CD4-positive, alpha-beta T cell treated with Interleukin-12 subunit alpha and Interleukin-12 subunit beta, for 1 hour (primary cell): Measurements from ENCODE around the gene ARHGAP21.

ENCODE experiments used
- DNase-seq: peaks from one replicate; pipeline ENCODE4 v3.0.0-alpha.2; 2020

Gene ARHGAP21

GRCh38 chr10:24569828-24570657 is 153.6 kb downstream of the ARHGAP21 start:
- no peak for DNase-seq

GRCh38 chr10:24569330-24569796 is 154.3 kb downstream of the ARHGAP21 start:
- DNase-seq: no peak

- DNase-seq: no peak
Observed at GRCh38 chr10:24568042-24568441, 155.6 kb downstream of the ARHGAP21 start.

DNA sequence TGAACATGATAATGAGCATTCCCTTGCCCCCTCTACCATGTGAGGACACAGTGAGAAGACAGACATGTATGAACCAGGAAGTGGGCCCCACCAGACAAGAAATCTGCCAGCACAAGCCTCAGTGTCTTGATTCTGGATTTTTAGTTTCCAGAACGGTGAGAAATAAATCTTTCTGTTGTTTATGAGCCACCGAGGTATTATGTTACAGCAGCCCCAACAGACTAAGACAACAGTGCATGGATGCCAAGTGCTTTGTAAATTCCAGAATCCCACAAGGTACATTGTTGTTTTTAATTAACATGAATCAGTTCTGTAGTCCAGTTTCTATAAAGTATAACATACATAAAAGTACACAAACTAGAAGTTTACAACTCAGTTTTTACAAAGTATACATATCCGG is 162.2 kb downstream of the ARHGAP21 start:
- DNase-seq: no peak

DNA sequence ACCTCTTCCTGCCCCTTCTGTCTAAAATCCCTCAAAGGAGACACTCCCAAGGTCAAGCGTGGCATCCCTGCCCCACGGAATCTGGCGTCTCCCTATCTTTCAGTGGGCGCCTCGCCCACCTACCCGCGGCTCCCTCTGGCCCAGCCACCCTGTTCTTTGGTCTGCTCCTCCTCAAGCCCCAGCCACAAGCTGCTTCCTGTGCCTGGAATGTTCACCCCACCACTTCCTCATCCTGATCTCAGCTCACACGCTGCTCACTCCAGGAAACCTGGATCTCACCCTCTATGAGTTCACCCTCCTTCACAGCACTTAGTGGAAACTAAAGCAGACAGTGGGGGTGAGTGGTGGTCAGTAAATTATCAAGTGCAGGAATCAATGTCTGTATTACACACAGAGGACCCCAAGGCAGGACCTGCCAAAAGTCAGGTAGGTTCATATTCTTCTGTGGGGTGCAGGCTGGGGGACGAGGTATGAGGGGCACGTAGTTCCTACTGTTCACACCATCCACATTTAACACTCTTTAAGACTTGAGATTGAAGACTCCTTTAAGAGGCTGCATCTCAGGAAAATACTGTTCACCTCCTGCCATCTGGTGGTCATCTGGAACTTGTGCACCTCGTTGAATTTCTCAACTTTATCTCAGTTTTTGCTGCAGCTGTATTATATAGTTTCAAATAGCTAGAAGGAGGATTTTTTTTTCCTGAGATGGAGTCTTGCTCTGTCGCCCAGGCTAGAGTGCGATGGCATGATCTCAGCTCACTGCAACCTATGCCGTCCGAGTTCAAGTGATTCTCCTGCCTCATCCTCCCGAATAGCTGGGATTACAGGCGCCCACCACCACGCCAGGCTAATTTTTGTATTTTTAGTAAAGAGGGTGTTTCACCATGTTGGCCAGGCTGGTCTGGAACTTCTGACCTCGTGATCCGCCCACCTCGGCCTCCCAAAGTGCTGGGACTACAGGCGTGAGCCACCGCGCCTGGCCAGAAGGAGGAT is 166.6 kb downstream of the ARHGAP21 start:
- DNase-seq: peak; percentile 41

DNA sequence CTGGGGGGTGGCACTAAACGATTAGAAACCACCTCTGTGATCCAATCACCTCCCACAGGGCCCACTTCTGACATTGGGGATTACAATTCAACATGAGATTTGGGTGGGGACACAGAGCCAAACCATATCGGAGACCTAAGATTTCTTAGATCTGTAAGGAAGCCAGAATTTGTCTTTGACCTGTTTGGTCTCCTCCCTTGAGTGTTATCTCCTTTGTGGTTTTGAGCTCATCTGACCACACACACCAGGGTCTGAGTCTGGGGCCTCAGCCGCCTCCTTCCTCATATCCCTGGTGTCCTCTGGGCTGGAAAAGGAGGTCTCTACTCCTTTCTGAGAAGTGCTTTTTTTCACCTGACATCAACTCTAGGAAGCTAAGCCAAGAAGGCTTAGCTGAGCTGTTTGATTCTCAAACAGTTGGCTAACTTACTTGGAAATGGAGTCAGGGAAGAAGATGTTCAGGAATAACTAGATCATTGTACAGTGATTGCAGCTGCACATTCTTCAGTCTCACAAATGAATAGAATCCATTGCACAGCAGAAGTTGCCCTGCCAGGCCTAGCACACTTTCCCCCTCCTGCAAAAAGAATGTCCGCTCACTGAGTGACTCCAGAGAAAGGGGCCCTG is 167.4 kb downstream of the ARHGAP21 start:
- DNase-seq: no peak

GRCh38 chr10:24554036-24554435 is 169.7 kb downstream of the ARHGAP21 start:
- no peak for DNase-seq

DNA sequence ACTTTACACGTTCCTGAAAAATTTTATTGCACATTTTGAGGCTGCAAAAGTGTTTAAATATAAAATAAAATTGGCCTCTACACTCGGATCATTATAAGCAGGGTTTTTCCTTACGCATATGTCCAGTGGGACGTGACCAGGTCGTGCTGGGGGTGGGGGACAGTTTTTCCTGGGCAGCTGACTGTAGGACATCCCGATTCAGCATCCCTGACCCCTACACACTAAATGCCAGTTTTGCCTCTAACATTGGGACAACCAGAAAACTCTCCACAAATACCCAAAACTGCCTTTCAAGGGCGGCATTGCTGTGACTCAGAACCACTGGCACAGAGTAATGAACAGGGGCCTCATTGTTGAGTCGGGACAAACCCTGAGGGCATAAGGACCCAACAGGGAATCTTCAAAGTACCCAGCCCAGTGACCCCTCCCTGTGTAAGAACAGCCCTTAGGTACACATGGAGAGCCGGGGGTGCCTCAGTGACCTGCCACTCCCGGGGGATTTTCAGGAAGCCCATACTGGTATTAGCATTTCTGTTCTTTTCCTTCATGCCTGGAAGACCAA is 170.6 kb downstream of the ARHGAP21 start:
- no peak for DNase-seq

GRCh38 chr10:24552346-24553016 is 171.2 kb downstream of the ARHGAP21 start:
- DNase-seq: no peak

DNA sequence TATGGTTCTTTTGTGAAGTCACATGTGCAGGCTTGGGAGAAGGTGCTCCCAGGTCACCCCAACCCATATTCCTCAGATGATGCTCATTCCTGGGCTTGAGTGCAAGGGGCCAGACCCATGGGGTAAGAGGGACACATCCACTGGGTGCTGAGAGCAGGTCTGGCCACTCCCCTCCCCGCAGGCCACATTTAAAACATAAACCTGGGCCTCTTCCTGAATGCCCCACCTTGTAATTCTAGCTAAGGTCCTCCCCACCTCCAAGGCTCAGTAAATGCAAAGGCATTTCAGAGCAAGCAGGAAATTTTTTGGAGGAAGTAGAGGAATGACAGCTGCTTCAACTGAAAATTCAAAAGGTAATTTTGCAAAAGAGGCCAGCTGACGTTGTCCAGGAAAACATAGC is 172.5 kb downstream of the ARHGAP21 start:
- no peak for DNase-seq

DNA sequence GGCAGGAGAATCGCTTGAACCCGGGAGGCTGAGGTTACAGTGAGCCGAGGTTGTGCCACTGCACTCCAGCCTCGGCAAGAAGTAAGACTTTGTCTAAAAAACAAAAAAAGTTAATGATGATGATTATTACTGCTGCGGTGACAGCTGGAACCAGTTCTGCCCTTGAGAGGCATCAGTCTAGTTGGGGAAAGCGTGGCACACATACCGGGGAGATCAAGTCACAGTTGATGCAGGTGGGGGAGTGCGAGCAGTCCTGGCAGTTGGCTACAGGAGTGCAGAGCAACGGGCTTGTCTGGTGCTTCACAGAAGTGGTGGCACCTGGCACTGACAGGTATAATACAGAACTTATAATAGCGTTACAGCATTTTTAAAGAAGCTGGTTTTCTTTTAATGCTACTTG is 173.0 kb downstream of the ARHGAP21 start:
- DNase-seq: no peak

- DNase-seq: no peak
Observed at GRCh38 chr10:24545585-24545984, 178.1 kb downstream of the ARHGAP21 start.

DNA sequence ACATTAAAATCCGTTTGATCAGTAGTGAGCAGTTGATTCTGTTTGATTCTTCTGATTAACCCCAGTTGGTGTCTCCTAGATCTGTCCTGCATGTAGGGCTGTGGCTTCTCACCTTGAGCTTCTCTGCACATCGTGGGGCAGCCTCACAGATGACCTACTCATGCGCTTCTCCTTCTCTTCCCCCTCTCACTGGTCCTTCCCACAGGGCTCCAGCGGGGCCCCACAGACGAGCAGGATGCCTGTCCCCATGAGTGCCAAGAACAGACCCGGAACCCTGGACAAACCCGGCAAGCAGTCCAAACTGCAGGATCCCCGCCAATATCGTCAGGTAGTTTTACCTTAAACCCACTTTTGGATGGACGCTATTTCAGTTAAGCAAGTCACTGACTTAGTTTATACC is 178.9 kb downstream of the ARHGAP21 start:
- DNase-seq: no peak

DNA sequence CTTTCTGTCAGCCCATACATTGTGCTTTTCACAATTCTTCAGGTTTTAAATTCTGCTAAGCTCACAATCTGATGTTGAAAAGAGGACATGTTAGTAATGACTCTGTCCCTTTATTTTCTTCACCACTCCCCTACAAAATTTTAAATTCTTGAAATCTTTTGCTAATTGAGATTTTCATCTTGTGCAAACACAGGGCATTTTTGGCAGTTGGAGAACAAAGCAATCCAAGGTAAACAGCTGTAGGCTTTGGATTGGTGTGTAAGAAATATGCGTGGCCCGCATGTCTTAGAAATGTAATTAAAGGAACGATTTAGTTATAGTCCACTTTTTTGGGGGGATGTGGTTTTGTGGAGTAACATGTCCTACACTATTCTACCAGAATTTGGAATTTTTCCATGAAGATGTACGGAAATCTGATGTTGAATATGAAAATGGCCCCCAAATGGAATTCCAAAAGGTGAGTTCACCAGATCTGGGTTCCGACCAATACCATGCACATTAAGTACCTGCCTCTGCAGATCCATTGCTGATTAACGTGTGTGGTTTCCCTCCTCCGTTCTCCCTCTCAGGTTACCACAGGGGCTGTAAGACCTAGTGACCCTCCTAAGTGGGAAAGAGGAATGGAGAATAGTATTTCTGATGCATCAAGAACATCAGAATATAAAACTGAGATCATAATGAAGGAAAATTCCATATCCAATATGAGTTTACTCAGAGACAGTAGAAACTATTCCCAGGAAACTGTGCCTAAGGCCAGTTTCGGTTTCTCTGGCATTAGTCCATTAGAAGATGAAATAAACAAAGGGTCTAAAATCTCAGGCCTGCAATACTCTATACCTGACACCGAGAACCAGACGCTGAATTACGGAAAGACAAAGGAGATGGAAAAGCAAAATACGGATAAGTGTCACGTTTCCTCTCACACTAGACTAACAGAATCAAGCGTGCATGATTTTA is 181.1 kb downstream of the ARHGAP21 start:
- DNase-seq: no peak

DNA sequence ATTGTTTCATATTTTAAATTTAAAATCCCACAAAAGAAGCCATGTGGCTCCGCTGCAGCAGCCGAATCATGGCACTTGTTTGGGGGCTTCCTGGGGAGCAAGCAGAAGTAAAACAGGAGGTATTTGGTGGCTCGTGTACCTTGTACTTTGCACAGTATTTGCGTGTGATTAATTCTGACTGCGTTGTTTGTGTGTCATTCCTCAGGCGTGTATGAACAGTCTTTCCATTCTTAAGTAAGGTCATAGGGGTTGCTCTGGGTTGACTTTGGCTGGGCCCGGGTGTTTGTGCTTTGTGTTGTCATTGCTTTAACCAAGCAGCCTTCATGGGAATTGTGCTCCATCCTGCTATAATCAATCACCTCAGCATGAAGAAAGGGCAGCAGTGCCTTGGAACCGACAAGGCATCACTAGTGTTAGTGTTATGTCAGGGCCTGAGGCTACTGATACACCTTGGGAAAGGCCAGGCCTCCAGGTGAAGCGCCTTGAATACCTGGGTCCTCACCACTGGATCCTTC is 182.4 kb downstream of the ARHGAP21 start:
- DNase-seq: no peak

GRCh38 chr10:24536636-24537035 is 187.1 kb downstream of the ARHGAP21 start:
- DNase-seq: no peak

DNA sequence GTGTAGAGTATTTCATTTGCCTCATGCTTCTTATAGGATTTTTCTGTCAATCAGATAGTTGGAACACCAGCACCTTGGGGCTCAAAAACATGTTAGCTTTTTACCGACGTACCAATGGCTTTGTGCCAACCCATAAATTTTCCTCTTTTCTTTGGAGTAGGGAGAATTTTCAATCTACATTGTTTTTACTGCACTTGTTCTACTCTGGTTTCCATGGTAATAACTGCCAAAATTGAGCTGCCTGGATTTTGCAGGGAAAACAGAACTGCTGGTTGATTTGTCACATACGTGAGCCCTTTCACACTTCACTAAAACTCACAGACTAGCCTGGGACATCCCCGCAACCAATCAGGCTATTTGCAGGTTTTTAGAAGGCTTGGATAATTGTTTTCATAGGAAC is 189.7 kb downstream of the ARHGAP21 start:
- no peak for DNase-seq
